ENCODE data around the gene KCNH1. TPM values are rescaled to one million over a fixed set of nuclear protein-coding genes. Genes with fewer than 3 reads are reported as not detected.

The KCNH1 gene
- polyA plus RNA-seq, 2 of the 4 experiments (the other 2 are of a cell fraction) = 5.1 to 7.9 TPM

DNA sequence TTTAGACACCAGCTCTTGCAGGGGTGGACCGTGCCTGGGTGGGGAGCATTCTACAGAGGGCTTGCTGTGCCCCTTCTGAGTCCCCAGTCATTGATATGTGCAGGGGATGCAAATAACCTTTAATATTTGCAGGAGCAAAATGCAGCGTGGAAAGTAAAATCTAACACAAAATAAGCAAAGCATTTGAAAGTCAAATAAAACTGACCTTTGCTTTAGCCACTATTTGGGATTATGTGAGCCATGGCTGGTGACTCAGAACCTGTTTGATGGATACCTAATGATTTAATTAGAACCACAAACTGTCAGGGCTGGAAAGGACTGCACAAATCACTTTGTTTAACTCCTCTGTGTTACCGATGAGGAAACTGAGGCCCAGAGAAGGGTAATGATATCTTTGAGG, 427.7 kb downstream of the KCNH1 start:
- WGBS (ENCODE audit: missing lambda C conversion rate) = 60% methylated on average over 3 of the region's 3 CpGs
- POLR2A ChIA-PET = no interaction called here
- CTCF ChIA-PET = interaction anchor here (1.4 kb wide), 1 partner anchor 20 kb away, joined by 6 read pairs; no protein-coding TSS in a partner anchor
- no peak for DNase-seq (ENCODE audit: low read depth in 1 of 2, low spot score in 1 of 2)
- Histone ChIP-seq H3K4me2 (peak overlapping the region; percentile 43), H3K27ac (peak overlapping the region in 1 of 2 experiments; percentile 49; a peak in 2 of 6 replicates), H3K4me3 (no peak overlapping the region), H3K4me1 (peaks cover 26% of the 10 kb centered on the region), H3K9me3 (0 out of 3 replicates have a peak, but pooled peaks cover 3% of the 10 kb centered on the region)
- no peak for ATAC-seq
- no peak for TF ChIP-seq NFE2L2 (conservative IDR thresholded peaks at IDR 0.05; ENCODE audit: low read length)
- TF ChIP-seq, protein P1, sequence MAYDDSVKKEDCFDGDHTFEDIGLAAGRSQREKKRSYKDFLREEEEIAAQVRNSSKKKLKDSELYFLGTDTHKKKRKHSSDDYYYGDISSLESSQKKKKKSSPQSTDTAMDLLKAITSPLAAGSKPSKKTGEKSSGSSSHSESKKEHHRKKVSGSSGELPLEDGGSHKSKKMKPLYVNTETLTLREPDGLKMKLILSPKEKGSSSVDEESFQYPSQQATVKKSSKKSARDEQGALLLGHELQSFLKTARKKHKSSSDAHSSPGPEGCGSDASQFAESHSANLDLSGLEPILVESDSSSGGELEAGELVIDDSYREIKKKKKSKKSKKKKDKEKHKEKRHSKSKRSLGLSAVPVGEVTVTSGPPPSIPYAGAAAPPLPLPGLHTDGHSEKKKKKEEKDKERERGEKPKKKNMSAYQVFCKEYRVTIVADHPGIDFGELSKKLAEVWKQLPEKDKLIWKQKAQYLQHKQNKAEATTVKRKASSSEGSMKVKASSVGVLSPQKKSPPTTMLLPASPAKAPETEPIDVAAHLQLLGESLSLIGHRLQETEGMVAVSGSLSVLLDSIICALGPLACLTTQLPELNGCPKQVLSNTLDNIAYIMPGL (CRISPR knock-in tag; IDR thresholded peaks at IDR 0.05; ENCODE audit: borderline replicate concordance) = no peak
- TF ChIP-seq SMC3 (IDR thresholded peaks at IDR 0.05) = no peak
- no peak for TF ChIP-seq EP300 (IDR thresholded peaks at IDR 0.05)
- no peak for TF ChIP-seq TFCP2L1 (CRISPR knock-in tag; IDR thresholded peaks at IDR 0.05)
- no peak for TF ChIP-seq HDAC2 (IDR thresholded peaks at IDR 0.05)
- no peak for TF ChIP-seq GATA3 (IDR thresholded peaks at IDR 0.05; ENCODE audit: borderline replicate concordance)
- no peak for TF ChIP-seq HEYL (CRISPR knock-in tag; IDR thresholded peaks at IDR 0.05)
- TF ChIP-seq, protein P2, sequence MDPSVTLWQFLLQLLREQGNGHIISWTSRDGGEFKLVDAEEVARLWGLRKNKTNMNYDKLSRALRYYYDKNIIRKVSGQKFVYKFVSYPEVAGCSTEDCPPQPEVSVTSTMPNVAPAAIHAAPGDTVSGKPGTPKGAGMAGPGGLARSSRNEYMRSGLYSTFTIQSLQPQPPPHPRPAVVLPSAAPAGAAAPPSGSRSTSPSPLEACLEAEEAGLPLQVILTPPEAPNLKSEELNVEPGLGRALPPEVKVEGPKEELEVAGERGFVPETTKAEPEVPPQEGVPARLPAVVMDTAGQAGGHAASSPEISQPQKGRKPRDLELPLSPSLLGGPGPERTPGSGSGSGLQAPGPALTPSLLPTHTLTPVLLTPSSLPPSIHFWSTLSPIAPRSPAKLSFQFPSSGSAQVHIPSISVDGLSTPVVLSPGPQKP (IDR thresholded peaks at IDR 0.05; ENCODE audit: low read depth, low read length) = no peak
- TF ChIP-seq JUNB (IDR thresholded peaks at IDR 0.05) = no peak
- no peak for TF ChIP-seq ZC3H11A (IDR thresholded peaks at IDR 0.05)
- TF ChIP-seq EHF (CRISPR knock-in tag; IDR thresholded peaks at IDR 0.05) = no peak
- FAIRE-seq = no peak

DNA sequence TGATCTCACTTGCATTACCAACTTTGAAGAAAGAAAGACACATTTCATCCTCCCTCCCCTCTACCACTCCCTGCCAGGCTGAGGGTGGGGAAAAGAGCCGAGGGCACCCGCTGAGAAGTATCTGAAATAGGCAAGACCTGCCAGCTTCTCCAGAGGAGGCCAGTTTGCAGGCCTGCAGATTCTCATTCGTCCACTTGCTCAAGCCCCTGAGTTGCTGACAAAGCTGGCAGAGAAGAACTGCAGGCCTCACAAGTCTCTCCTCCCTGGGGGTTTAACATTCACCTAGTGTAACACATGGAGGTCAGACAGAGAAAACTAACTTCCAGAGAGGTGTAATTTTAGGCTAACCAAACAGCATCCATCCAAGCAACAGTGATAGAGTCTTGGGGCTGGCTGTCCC, 428.9 kb downstream of the KCNH1 start:
- no peak for ATAC-seq
- H3K9me3 ChIP-seq = 0 out of 3 replicates have a peak, but pooled peaks cover 3% of the 10 kb centered on the region
- peaks cover 30% of the 10 kb centered on the region for H3K4me1 ChIP-seq
- TF ChIP-seq BHLHE40 (IDR thresholded peaks at IDR 0.05; ENCODE audit: low read depth, low read length) (no peak), EHMT2 (IDR thresholded peaks at IDR 0.05; ENCODE audit: low read depth) (no peak), RARB (CRISPR knock-in tag; IDR thresholded peaks at IDR 0.05) (no peak), RFX5 (IDR thresholded peaks at IDR 0.05) (no peak), NR3C1 (IDR thresholded peaks at IDR 0.05) (no peak), HEYL (CRISPR knock-in tag; IDR thresholded peaks at IDR 0.05) (no peak), CBX8 (IDR thresholded peaks at IDR 0.05) (no peak), RNF2 (IDR thresholded peaks at IDR 0.05; ENCODE audit: borderline replicate concordance, low read depth) (no peak)
- TF ChIP-seq, protein P1 (CRISPR knock-in tag; IDR thresholded peaks at IDR 0.05; ENCODE audit: borderline replicate concordance) = no peak
- TF ChIP-seq, protein P3, sequence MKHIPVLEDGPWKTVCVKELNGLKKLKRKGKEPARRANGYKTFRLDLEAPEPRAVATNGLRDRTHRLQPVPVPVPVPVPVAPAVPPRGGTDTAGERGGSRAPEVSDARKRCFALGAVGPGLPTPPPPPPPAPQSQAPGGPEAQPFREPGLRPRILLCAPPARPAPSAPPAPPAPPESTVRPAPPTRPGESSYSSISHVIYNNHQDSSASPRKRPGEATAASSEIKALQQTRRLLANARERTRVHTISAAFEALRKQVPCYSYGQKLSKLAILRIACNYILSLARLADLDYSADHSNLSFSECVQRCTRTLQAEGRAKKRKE (CRISPR knock-in tag; IDR thresholded peaks at IDR 0.05; ENCODE audit: low read depth) = no peak
- H3K4me2 ChIP-seq = no peak overlapping the region
- H3K4me3 ChIP-seq = no peak overlapping the region
- no peak for FAIRE-seq
- POLR2A ChIA-PET = no interaction called here
- CTCF ChIA-PET = interaction anchor here (1.4 kb wide), 1 partner anchor 21 kb away, joined by 6 read pairs; no protein-coding TSS in a partner anchor
- peak overlapping the region in 1 of 2 experiments; percentile 49; a peak in 1 of 6 replicates for H3K27ac ChIP-seq
- WGBS (ENCODE audit: missing lambda C conversion rate) = 86% methylated on average over 3 of the region's 3 CpGs
- DNase-seq (ENCODE audit: low read depth in 1 of 2, low spot score in 1 of 2) = no peak

Data from A549 (cell line).